HepG2 (cell line): ENCODE data around the gene COL9A3. TPM values are rescaled to one million over a fixed set of nuclear protein-coding genes. Genes with fewer than 3 reads are reported as not detected.

Experiments used
- BCL3 ChIP-seq: sonication (generic); formaldehyde crosslinking; IDR thresholded peaks from 2 replicates; pipeline ENCODE4 v1.5.1; 2020; ENCODE audit warnings: mild to moderate bottlenecking, missing genetic modification reagents, moderate library complexity
- CBX5 ChIP-seq: sonication (generic); formaldehyde crosslinking; IDR thresholded peaks from 2 replicates; pipeline ENCODE4 v1.4.0; 2020; ENCODE audit warnings: missing genetic modification reagents, borderline replicate concordance
- ELF1 ChIP-seq: sonication (generic); formaldehyde crosslinking; IDR thresholded peaks from 2 replicates; pipeline ENCODE4 v1.4.0; 2020; ENCODE audit warnings: missing genetic modification reagents
- ELF3 ChIP-seq: IDR thresholded peaks from 2 replicates; pipeline ENCODE4 v1.6.1; 2016; ENCODE audit warnings: missing genetic modification reagents, missing compliant biosample characterization
- ETV5 ChIP-seq: IDR thresholded peaks from 2 replicates; pipeline ENCODE4 v1.6.1; 2018; ENCODE audit warnings: missing biosample characterization, missing genetic modification reagents, inconsistent platforms, borderline replicate concordance
- FOSL2 ChIP-seq: sonication (generic); formaldehyde crosslinking; IDR thresholded peaks from 2 replicates; pipeline ENCODE4 v1.4.0; 2020; ENCODE audit warnings: missing genetic modification reagents
- HNF1A ChIP-seq, 2 experiments: sonication (generic) in 1 of 2; formaldehyde crosslinking in 1 of 2; IDR thresholded peaks; 2 replicates each; pipeline versions ENCODE4 v1.4.0 to v1.6.1; 2016 to 2020; ENCODE audit warnings: borderline replicate concordance in 1 of 2, low read depth in 1 of 2, mild to moderate bottlenecking in 1 of 2, missing genetic modification reagents in 1 of 2
- NCOR1 ChIP-seq: fragments of 200-600 bp; sonication (generic); IDR thresholded peaks from 2 replicates; pipeline ENCODE4 v1.7.0; 2017; ENCODE audit warnings: antibody characterized with exemption, low read length, borderline replicate concordance
- PHF20 ChIP-seq: sonication (generic); formaldehyde crosslinking; IDR thresholded peaks from 2 replicates; pipeline ENCODE4 v1.5.0; 2020; ENCODE audit warnings: mild to moderate bottlenecking, missing genetic modification reagents
- TAF1 ChIP-seq: sonication (generic); formaldehyde crosslinking; IDR thresholded peaks from 2 replicates; pipeline ENCODE4 v1.4.0; 2020; ENCODE audit warnings: missing genetic modification reagents
- ZBTB7A ChIP-seq: sonication (generic); formaldehyde crosslinking; IDR thresholded peaks from 2 replicates; pipeline ENCODE4 v1.8.0; 2022; ENCODE audit warnings: mild to moderate bottlenecking, missing genetic modification reagents
- ZNF253 ChIP-seq: sonication (generic); formaldehyde crosslinking; IDR thresholded peaks from 2 replicates; pipeline ENCODE4 v1.8.0; 2022; ENCODE audit warnings: mild to moderate bottlenecking, missing genetic modification reagents, borderline replicate concordance
- ZNF768 ChIP-seq: sonication (generic); formaldehyde crosslinking; IDR thresholded peaks from 2 replicates; pipeline ENCODE4 v1.4.0; 2020; ENCODE audit warnings: missing genetic modification reagents
- ZSCAN21 ChIP-seq: sonication (generic); formaldehyde crosslinking; IDR thresholded peaks from 2 replicates; pipeline ENCODE4 v1.8.0; 2022; ENCODE audit warnings: mild to moderate bottlenecking, missing genetic modification reagents, moderate library complexity, borderline replicate concordance
- polyA plus RNA-seq, 8 experiments: library from polyadenylated mRNA; depleted of rRNA in 3 of 8; stranded (reverse) in 7 of 8; unstranded in 1 of 8; fragments of >200 nt; fragmentation: Illumina TruSeq in 4 of 8; extraction: Trizol in 4 of 8; gene quantifications; 2 replicates each; pipeline versions ENCODE4 v1.2.1 to v1.2.3, GENCODE V29; 2011 to 2016; ENCODE audit warnings: low read depth in 4 of 8, missing spikeins in 1 of 8, mixed read lengths in 1 of 8; ENCODE audit not compliant: insufficient read depth in 1 of 8
- total RNA-seq, 5 experiments: library from RNA; depleted of rRNA; stranded (reverse); fragments of >200 nt; fragmentation: Illumina TruSeq; extraction: Trizol; gene quantifications; 2 replicates each; pipeline ENCODE4 v1.2.3, GENCODE V29; 2016; ENCODE audit warnings: low read depth in 1 of 5
- TF ChIP-seq, protein P1 (sequence below): sonication (generic); formaldehyde crosslinking; IDR thresholded peaks from 2 replicates; pipeline ENCODE4 v1.8.1; 2022; ENCODE audit warnings: low read depth, mild to moderate bottlenecking, missing genetic modification reagents
- TF ChIP-seq, protein P2 (sequence below): fragments of 450-650 bp; IDR thresholded peaks from 2 replicates; pipeline ENCODE4 v1.6.1; 2016
- TF ChIP-seq, protein P3 (sequence below): sonication (generic); formaldehyde crosslinking; IDR thresholded peaks from 2 replicates; pipeline ENCODE4 v1.8.0; 2022; ENCODE audit warnings: mild to moderate bottlenecking, missing genetic modification reagents, moderate library complexity

The COL9A3 gene
- total and polyA plus RNA-seq, 2 of the 13 experiments (the other 11 are each of a cell fraction or from before 2014, with no cell fraction given): 155 to 204 TPM

DNA sequence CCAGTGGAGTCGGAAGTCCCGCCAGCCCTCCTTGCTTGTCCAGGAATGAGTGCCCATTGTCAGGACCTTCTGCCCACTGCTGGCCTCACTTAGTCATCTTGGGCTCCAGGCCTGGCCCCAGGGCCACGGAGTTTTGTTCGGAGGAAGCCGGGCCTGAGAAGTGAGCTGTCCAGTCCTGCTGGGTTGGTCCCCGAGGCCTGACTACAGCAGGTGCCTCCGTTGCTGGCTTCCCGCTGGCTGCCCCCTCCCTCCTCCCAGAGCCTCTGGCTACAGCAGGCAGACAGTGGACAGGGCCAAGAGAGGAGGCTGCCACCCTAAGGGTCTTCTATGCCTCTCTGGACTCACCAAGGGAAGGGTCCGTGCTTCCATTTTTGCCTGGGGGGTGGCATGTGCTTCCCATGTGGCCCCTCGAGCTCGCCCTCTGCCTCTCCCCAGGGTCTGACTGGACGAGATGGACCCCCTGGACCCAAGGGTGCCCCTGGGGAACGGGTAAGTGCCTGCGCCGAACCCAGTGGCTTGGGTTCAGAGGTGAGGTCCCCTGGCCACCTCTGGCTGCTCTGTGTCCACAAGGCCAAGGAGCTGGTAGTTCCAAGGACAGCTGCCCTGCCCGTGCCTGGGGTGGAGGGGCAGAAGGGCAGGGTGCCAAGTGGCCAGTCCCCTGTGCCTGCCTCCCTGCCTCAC, 2.8 kb downstream of the COL9A3 start (continued):
- 0 out of 2 replicates have a peak, but pooled peaks have one; percentile 23 for TF ChIP-seq TAF1
- TF ChIP-seq, protein P1, sequence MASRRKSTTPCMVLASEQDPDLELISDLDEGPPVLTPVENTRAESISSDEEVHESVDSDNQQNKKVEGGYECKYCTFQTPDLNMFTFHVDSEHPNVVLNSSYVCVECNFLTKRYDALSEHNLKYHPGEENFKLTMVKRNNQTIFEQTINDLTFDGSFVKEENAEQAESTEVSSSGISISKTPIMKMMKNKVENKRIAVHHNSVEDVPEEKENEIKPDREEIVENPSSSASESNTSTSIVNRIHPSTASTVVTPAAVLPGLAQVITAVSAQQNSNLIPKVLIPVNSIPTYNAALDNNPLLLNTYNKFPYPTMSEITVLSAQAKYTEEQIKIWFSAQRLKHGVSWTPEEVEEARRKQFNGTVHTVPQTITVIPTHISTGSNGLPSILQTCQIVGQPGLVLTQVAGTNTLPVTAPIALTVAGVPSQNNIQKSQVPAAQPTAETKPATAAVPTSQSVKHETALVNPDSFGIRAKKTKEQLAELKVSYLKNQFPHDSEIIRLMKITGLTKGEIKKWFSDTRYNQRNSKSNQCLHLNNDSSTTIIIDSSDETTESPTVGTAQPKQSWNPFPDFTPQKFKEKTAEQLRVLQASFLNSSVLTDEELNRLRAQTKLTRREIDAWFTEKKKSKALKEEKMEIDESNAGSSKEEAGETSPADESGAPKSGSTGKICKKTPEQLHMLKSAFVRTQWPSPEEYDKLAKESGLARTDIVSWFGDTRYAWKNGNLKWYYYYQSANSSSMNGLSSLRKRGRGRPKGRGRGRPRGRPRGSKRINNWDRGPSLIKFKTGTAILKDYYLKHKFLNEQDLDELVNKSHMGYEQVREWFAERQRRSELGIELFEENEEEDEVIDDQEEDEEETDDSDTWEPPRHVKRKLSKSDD: no peak
- TF ChIP-seq ZNF768 (CRISPR knock-in tag): 0 out of 2 replicates have a peak, but pooled peaks have one; percentile 9
- TF ChIP-seq, protein P2, sequence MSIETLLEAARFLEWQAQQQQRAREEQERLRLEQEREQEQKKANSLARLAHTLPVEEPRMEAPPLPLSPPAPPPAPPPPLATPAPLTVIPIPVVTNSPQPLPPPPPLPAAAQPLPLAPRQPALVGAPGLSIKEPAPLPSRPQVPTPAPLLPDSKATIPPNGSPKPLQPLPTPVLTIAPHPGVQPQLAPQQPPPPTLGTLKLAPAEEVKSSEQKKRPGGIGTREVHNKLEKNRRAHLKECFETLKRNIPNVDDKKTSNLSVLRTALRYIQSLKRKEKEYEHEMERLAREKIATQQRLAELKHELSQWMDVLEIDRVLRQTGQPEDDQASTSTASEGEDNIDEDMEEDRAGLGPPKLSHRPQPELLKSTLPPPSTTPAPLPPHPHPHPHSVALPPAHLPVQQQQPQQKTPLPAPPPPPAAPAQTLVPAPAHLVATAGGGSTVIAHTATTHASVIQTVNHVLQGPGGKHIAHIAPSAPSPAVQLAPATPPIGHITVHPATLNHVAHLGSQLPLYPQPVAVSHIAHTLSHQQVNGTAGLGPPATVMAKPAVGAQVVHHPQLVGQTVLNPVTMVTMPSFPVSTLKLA: peak; percentile 72
- TF ChIP-seq PHF20: 0 out of 2 replicates have a peak, but pooled peaks have one; percentile 11
- peak; percentile 47; the same call in 1 of the 2 replicates for TF ChIP-seq ZSCAN21
- TF ChIP-seq ETV5: 0 out of 2 replicates have a peak, but pooled peaks have one; percentile 0
- no peak for TF ChIP-seq BCL3 (CRISPR knock-in tag)
- TF ChIP-seq HNF1A (IDR thresholded peaks at IDR 0.05; ENCODE audit: low read depth): no peak
- 0 out of 2 replicates have a peak, but pooled peaks have one; percentile 46 for TF ChIP-seq HNF1A (CRISPR knock-in tag; IDR thresholded peaks at IDR 0.05; ENCODE audit: borderline replicate concordance)
- peak; percentile 25; the same call in 1 of the 2 replicates for TF ChIP-seq ZBTB7A (CRISPR knock-in tag)
- TF ChIP-seq, protein P3, sequence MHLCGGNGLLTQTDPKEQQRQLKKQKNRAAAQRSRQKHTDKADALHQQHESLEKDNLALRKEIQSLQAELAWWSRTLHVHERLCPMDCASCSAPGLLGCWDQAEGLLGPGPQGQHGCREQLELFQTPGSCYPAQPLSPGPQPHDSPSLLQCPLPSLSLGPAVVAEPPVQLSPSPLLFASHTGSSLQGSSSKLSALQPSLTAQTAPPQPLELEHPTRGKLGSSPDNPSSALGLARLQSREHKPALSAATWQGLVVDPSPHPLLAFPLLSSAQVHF (CRISPR knock-in tag): no peak
- TF ChIP-seq ELF3 (CRISPR knock-in tag): no peak
- 0 out of 2 replicates have a peak, but pooled peaks have one; percentile 38 for TF ChIP-seq ZNF253 (CRISPR knock-in tag)
- TF ChIP-seq NCOR1: no peak
- TF ChIP-seq CBX5 (CRISPR knock-in tag): peak; percentile 28; the same call in 1 of the 2 replicates
- 0 out of 2 replicates have a peak, but pooled peaks have one; percentile 8 for TF ChIP-seq FOSL2 (CRISPR knock-in tag)
- TF ChIP-seq ELF1 (CRISPR knock-in tag): peak; percentile 31; the same call in 1 of the 2 replicates
